Naive thymus-derived CD8-positive, alpha-beta T cell (primary cell): Measurements from ENCODE around the gene C19orf53. TPM values are rescaled to one million over a fixed set of nuclear protein-coding genes. Genes with fewer than 3 reads are reported as not detected.

ENCODE experiments used
- ATAC-seq, 2 donors: fragments of 150-1000 bp; cut with Tn5 transposase in 1 of 2; sonication (Bioruptor Pico), chemical (Tn5 transposase) in 1 of 2; 1 replicate in 1 of 2; 2 replicates in 1 of 2; pipeline ENCODE4 v1.10.0; 2021; ENCODE audit warnings: mild to moderate bottlenecking in 2 of 2, moderate library complexity in 2 of 2
- POLR2A ChIA-PET: fragments of 350-600 bp; sonication (Branson Sonifier 250); formaldehyde crosslinking; loops from one replicate; lab custom pipeline; 2021; ENCODE audit warnings: antibody characterized with exemption; lab: Charles Lee
- DNase-seq, 10 donors: peaks; one replicate each; pipeline versions ENCODE4 v3.0.0 to v3.0.0-alpha.2; 2020 to 2022
- H3K27ac Mint-ChIP-seq, 10 donors: one replicate each; pipeline ENCODE4 v1.8.0; 2020 to 2022; ENCODE audit warnings: mild to moderate bottlenecking in 10 of 10, mixed read lengths in 10 of 10, moderate library complexity in 4 of 10, inconsistent platforms in 1 of 10
- H3K27me3 Mint-ChIP-seq, 5 donors: one replicate each; pipeline ENCODE4 v1.8.0; 2021 to 2022; ENCODE audit warnings: mixed read lengths in 5 of 5
- H3K36me3 Mint-ChIP-seq, 3 donors: one replicate each; pipeline ENCODE4 v1.8.0; 2020 to 2022; ENCODE audit warnings: mixed read lengths in 3 of 3, mild to moderate bottlenecking in 2 of 3, inconsistent platforms in 1 of 3
- H3K4me1 Mint-ChIP-seq, 4 donors: one replicate each; pipeline ENCODE4 v1.8.0; 2021 to 2022; ENCODE audit warnings: mixed read lengths in 4 of 4
- H3K4me3 Mint-ChIP-seq, 10 donors: one replicate each; pipeline ENCODE4 v1.8.0; 2020 to 2022; ENCODE audit warnings: mild to moderate bottlenecking in 10 of 10, mixed read lengths in 10 of 10, moderate library complexity in 6 of 10, inconsistent platforms in 1 of 10
- H3K9me3 Mint-ChIP-seq, 9 donors: one replicate each; pipeline ENCODE4 v1.8.0; 2020 to 2022; ENCODE audit warnings: mixed read lengths in 9 of 9, mild to moderate bottlenecking in 3 of 9, inconsistent platforms in 1 of 9, moderate library complexity in 1 of 9
- polyA plus RNA-seq, 3 donors: library from polyadenylated mRNA; unstranded; fragments of 300-500 nt; fragmentation: Illumina TruSeq; gene quantifications; one replicate each; pipeline ENCODE4 v1.2.3, GENCODE V29; 2021
- total RNA-seq, 8 experiments: library from RNA in 2 of 8; stranded (reverse) in 2 of 8; gene quantifications; one replicate each; pipeline ENCODE4 v1.2.3 and lab custom pipeline; 2021 to 2026

Gene C19orf53
- total RNA-seq (10 to 100 TPM; 74.1 to 80.0 TPM), polyA plus RNA-seq (100 to 1,000 TPM; 248 to 324 (median 278) TPM), total RNA-seq (lab: John Stamatoyannopoulos, UW) (36.7 to 77.3 (median 54.2) reads per million in 6 experiments)

DNA sequence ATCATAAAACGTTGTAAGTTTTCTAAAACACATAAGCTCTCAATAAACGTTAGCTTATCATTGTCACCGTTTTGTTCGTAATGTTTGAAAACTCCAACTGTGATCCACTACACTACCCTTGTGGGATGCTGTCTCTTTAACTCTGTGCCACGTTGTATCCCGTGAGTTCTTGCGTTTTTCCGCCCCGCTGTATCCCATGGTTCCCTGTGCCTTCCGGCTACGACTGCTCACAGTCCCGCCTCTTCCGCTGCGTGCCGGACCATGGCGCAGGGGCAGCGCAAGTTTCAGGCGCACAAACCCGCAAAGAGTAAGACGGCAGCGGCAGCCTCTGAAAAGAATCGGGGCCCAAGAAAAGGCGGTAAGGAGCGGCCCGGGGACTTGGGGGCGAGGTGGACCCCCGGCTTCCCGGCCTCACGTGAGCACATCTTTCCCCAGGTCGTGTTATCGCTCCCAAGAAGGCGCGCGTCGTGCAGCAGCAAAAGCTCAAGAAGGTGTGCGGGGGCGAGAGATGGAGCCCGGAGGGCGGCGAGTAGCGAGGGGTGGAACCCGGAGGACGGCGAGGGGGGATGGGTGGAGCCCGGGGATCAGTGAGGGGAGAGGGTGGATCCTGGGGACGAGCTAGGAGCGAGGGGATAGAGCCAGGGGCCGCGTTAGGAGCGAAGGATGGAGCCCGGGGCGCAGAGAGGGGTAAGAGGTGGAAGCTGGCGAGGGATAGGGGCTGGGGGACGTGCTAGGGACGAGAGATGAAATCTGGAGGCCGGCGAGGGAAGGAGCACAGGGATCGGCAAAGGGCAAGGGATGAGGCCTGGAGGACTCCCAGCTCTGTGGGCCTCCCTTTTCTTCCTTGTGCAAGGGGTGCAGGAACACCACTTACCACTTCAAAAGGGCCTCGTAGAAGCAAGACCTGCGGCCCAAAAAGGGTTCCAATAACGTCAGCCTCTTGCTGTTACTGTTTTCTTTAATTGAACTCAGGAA, at the start of gene C19orf53:
C19orf53 (plus strand) TSS at position 240 of the 975 bp plus-strand sequence; CDS start at position 262, 22 bp downstream.
- POLR2A ChIA-PET: interaction anchor here (0.5 to 4.2 kb wide), 17 partner anchors 9 to 392 kb away, joined by 3 to 39 read pairs (median 6); partner anchors contain the start of genes MRI1 and ZSWIM4
- H3K36me3 Mint-ChIP-seq: peaks cover 0 to 64% (median 4%) of the 10 kb centered on the region in 3 donors
- DNase-seq: peak; percentile 73 to 93 (median 84)
- ATAC-seq: peak; percentile 89 to 91
- peaks cover 18 to 44% (median 30%) of the 10 kb centered on the region in 4 donors for H3K4me1 Mint-ChIP-seq
- H3K27me3 Mint-ChIP-seq: no peaks in the 10 kb centered on the region
- H3K9me3 Mint-ChIP-seq: no peaks in the 10 kb centered on the region
- peak within 1 kb of the TSS; percentile 96 to 100 (median 99) for H3K27ac Mint-ChIP-seq
- H3K4me3 Mint-ChIP-seq: peak within 1 kb of the TSS; percentile 98 to 100 (median 100)

DNA sequence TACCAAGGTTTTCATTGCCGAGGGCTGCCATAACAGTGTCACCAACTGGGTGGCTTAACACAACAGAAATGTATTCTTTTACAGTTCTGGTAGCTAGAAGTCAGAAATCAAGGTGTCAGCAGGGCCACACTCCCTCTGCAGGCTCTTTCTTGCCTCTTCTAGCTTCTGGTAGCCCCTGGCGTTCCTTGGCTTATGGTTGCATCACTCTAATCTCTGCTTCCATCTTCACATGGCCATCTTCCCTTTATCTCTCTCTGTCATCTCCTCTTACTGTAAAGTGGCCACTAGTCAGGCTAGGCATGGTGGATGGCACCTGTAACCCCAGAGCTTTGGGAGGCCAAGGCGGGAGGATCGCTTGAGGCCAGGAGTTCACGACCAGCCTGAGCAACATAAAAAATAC, 47.9 kb upstream of the C19orf53 start:
- ATAC-seq: no peak
- H3K4me3 Mint-ChIP-seq: no peak overlapping the region
- peaks cover 0 to 4% (median 0%) of the 10 kb centered on the region in 5 donors for H3K27me3 Mint-ChIP-seq
- H3K4me1 Mint-ChIP-seq: peaks cover 3 to 9% (median 7%) of the 10 kb centered on the region in 4 donors
- H3K27ac Mint-ChIP-seq: no peak overlapping the region
- no peaks in the 10 kb centered on the region for H3K9me3 Mint-ChIP-seq
- H3K36me3 Mint-ChIP-seq: no peaks in the 10 kb centered on the region
- POLR2A ChIA-PET: interaction anchor here (0.6 kb wide), 1 partner anchor 779 kb away, joined by 3 read pairs; no protein-coding TSS in a partner anchor
- DNase-seq: no peak

DNA sequence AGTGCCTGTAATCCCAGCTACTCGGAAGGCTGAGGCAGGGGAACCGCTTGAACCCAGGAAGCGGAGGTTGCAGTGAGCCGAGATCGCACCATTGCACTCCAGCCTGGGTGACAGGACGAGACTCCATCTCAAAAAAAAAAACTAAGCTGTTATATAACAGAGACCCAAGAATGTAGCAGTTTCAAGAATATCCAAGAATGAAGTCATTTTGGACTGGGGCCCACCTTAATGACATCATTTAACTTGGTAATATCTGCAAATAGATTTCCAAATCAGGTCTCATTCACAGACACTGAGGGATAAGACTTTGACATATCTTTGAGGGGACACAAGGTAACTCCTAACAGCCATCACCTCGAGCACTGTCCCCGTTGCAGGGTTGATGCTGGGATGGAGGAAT, 46.5 kb upstream of the C19orf53 start:
- ATAC-seq (no peak), DNase-seq (no peak)
- Mint-ChIP-seq H3K4me3 (no peak overlapping the region), H3K4me1 (peaks cover 4 to 19% (median 12%) of the 10 kb centered on the region in 4 donors), H3K27ac (no peak overlapping the region), H3K36me3 (no peaks in the 10 kb centered on the region), H3K9me3 (no peaks in the 10 kb centered on the region), H3K27me3 (peaks cover 0 to 4% (median 0%) of the 10 kb centered on the region in 5 donors)
- POLR2A ChIA-PET: no interaction called here

DNA sequence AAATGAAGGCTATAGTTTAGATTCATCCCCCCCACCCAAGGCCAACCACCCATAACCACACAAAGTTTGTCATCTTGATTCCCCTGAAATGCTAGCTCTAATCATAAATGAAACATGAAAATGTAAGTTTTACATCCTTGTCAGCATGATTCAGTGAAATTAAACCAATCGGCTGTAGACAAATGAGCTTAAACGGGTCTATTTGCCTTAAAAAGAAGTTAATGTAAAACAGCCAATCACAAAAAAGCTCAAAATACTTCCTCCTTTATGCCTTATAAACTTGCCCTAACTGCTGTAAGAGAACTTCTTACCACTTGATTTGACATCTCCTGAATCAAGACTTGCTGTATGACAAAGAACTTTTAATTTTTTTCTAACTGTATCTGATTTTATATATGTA, 44.4 kb upstream of the C19orf53 start:
- Mint-ChIP-seq H3K4me1 (peaks cover 4 to 21% (median 12%) of the 10 kb centered on the region in 4 donors), H3K27me3 (peaks cover 0 to 2% (median 0%) of the 10 kb centered on the region in 5 donors), H3K4me3 (peak overlapping the region in 2 of 10 donors; percentile 26 to 56), H3K27ac (no peak overlapping the region), H3K9me3 (no peaks in the 10 kb centered on the region), H3K36me3 (no peaks in the 10 kb centered on the region)
- no peak for ATAC-seq
- POLR2A ChIA-PET: interaction anchor here (2.4 kb wide), 1 partner anchor 18 kb away, joined by 9 read pairs; a partner anchor contains a TSS
- no peak for DNase-seq

DNA sequence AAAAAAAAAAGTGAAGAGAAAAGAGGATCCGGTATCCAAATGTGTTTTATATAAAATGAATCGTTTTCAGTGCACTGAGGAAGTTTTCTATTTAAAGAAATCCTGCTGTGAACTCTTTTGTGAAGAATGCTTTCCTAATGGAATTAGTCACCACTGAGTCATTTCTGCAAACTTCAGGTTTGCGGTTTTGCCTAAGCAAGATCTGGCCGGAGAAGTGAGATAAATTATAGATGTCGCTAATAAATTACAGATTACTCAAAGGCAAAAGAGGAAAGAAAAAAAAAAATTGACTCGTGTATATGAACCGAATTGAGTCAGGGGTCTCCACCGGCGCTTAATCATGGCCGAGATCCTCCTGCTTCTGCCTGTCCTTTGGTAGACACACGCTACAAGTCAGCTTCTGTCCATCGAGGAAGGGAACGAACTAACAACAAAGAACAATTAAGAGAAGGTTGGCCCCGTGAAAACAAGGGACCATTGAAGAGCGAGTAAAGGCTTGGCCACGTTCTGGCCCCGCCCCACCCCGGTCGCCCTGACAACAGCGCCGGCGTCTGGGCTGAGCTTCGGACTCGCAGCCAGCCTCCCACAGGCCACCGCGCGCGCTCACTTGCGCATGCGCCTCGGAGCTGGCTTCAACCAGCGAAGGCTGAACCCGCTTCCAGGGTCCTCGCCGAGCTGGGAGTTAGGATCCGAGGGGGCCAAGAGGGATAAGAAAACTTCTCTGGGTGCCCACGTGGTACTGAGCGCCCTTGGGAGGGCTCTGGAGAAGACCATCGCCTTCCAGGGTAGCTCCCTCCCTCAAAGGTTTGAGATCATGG, 42.9 kb upstream of the C19orf53 start:
- POLR2A ChIA-PET: interaction anchor here (0.6 to 2.5 kb wide), 5 partner anchors 17 to 585 kb away, joined by 3 to 11 read pairs (median 4); partner anchors contain the start of gene MRI1
- Mint-ChIP-seq H3K27ac (peak overlapping the region; percentile 83 to 96 (median 90)), H3K4me3 (peak overlapping the region; percentile 83 to 96 (median 92))

DNA sequence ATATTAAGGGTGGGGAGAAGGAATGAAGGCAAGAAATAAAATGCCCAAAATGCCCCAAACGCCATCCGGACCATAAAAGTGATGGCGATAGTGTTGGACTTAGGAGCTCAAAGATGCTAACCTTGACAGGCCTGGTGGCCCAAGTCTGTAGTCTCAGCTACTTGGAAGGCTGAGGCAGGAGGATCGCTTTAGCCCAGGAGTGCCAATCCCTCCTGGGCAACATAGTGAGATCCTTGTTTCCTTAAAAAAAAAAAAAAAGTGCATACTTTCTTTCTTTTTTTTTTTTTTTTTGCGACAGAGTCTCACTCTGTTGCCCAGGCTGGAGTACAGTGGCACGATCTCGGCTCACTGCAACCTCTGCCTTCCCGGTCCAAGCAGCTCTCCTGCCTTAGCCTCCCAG, 41.9 kb upstream of the C19orf53 start:
- no peak for DNase-seq
- H3K9me3 Mint-ChIP-seq: no peaks in the 10 kb centered on the region
- peak overlapping the region; percentile 83 to 96 (median 92) for H3K4me3 Mint-ChIP-seq
- no peak for ATAC-seq
- no peaks in the 10 kb centered on the region for H3K36me3 Mint-ChIP-seq
- H3K27ac Mint-ChIP-seq: peak overlapping the region in 5 of 10 donors; percentile 26 to 89 (median 71)
- POLR2A ChIA-PET: interaction anchor here (1.2 to 2.5 kb wide), 3 partner anchors 16 to 131 kb away, joined by 4 to 11 read pairs (median 4); partner anchors contain the start of gene MRI1
- no peaks in the 10 kb centered on the region for H3K27me3 Mint-ChIP-seq
- H3K4me1 Mint-ChIP-seq: peaks cover 4 to 21% (median 12%) of the 10 kb centered on the region in 4 donors

More for the DNA sequence above, 42.9 kb upstream of the C19orf53 start:
- H3K9me3 Mint-ChIP-seq: no peaks in the 10 kb centered on the region
- peak; percentile 87 to 96 (median 92) for DNase-seq
- H3K4me1 Mint-ChIP-seq: peaks cover 4 to 21% (median 12%) of the 10 kb centered on the region in 4 donors
- no peaks in the 10 kb centered on the region for H3K27me3 Mint-ChIP-seq
- peak; percentile 100 for ATAC-seq
- H3K36me3 Mint-ChIP-seq: no peaks in the 10 kb centered on the region

DNA sequence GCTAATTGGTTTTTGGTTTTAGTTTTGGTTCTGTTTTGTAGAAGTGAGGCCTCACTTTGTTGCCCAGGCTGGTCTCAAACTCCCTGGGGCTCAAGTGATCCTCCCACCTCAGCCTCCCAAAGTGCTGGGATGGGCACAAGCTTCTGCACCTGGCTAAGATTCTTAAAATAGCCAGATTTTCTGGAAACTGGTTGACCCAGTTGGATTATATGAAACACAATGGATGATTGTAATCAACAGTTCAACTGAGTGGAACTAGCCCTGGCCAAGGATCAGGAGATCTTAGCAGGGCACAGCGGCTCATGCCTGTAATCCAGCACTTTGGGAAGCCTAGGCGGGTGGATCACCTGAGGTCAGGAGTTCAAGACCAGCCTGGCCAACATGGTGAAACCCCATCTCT, 39.5 kb upstream of the C19orf53 start:
- POLR2A ChIA-PET: interaction anchor here (0.6 to 1.7 kb wide), 5 partner anchors 13 to 1736 kb away, joined by 3 to 6 read pairs (median 5); a partner anchor contains a TSS
- H3K9me3 Mint-ChIP-seq: no peaks in the 10 kb centered on the region
- peaks cover 0 to 3% (median 0%) of the 10 kb centered on the region in 3 donors for H3K36me3 Mint-ChIP-seq
- DNase-seq: no peak
- ATAC-seq: no peak
- H3K27ac Mint-ChIP-seq: no peak overlapping the region
- no peaks in the 10 kb centered on the region for H3K27me3 Mint-ChIP-seq
- peaks cover 4 to 20% (median 12%) of the 10 kb centered on the region in 4 donors for H3K4me1 Mint-ChIP-seq
- no peak overlapping the region for H3K4me3 Mint-ChIP-seq

DNA sequence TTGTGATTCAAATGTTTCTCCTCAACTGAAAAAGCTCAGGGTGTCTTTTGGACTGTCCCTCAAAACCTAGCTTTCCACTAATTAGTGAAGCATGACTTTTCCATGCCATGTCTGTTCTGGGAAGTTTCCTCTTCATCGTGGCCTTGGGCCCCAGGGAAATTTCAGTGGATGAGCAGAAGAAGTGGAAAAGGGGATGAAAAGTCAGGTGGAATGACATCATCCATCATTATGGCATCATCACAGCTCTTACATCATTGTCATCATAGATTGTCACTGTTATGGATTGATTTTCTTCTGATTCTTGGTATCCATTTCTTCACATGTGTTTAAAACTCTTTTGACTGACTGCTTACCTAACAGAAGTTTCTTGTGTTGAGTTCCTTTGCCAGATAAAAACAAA, 36.2 kb upstream of the C19orf53 start:
- DNase-seq (no peak), ATAC-seq (no peak)
- Mint-ChIP-seq H3K4me3 (no peak overlapping the region), H3K4me1 (peaks cover 0 to 3% (median under 1%) of the 10 kb centered on the region in 4 donors), H3K36me3 (peaks cover 0 to 6% (median 3%) of the 10 kb centered on the region in 3 donors), H3K27me3 (no peaks in the 10 kb centered on the region), H3K9me3 (no peaks in the 10 kb centered on the region), H3K27ac (no peak overlapping the region)
- POLR2A ChIA-PET: interaction anchor here (1.1 kb wide), 1 partner anchor 10 kb away, joined by 4 read pairs; a partner anchor contains a TSS

DNA sequence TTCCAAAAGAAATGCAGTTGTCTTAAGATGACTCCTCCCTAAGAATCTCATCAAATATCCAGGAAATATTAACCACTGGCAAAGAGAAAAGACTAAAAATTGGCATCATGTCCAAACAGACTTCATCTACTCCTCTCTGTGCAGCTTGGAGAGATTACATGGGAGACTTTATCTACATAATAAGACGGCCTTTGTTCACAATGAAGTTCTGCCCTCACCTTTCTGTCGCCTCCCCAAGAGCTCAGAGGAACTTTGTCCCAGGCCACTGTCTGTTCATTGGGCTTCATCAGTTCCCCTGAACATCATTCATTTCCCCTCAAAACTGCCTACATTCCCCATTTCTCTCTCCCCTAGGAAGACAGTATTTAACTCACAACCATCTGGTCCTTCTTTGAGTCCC, 32.4 kb upstream of the C19orf53 start:
- Mint-ChIP-seq H3K4me1 (peaks cover 0 to 3% (median 2%) of the 10 kb centered on the region in 4 donors), H3K36me3 (peaks cover 0 to 6% (median 3%) of the 10 kb centered on the region in 3 donors), H3K4me3 (no peak overlapping the region), H3K9me3 (no peaks in the 10 kb centered on the region), H3K27ac (peak overlapping the region in 2 of 10 donors; percentile 19 to 28), H3K27me3 (no peaks in the 10 kb centered on the region)
- ATAC-seq (no peak), DNase-seq (no peak)
- POLR2A ChIA-PET: interaction anchor here (0.6 to 0.7 kb wide), 4 partner anchors 13 to 123 kb away, joined by 4 to 7 read pairs (median 4); no protein-coding TSS in a partner anchor

DNA sequence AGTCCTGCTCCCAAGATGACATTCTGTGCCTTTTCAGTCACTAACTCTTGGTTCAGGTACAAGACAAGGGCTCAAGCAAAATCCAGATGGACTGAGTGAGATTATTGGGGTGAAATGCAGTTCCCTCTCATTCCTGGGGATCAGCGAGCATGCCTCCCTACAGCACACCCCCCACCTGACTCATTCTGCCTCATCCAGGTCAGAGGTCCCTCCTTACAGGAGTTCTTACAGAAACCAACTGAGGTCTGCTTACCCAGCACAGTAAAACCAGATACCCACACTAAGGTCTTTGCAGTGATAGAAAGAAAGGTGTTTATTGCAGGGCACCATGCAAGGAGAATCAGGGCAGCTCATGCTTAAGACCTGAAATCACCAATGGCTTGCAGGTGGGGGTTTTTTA, 31.5 kb upstream of the C19orf53 start:
- POLR2A ChIA-PET: no interaction called here
- ATAC-seq (no peak), DNase-seq (no peak)
- Mint-ChIP-seq H3K36me3 (peaks cover 0 to 6% (median 3%) of the 10 kb centered on the region in 3 donors), H3K4me1 (peaks cover 0 to 9% (median 4%) of the 10 kb centered on the region in 4 donors), H3K9me3 (no peaks in the 10 kb centered on the region), H3K27me3 (no peaks in the 10 kb centered on the region), H3K4me3 (no peak overlapping the region), H3K27ac (peak overlapping the region in 1 of 10 donors; percentile 66)

DNA sequence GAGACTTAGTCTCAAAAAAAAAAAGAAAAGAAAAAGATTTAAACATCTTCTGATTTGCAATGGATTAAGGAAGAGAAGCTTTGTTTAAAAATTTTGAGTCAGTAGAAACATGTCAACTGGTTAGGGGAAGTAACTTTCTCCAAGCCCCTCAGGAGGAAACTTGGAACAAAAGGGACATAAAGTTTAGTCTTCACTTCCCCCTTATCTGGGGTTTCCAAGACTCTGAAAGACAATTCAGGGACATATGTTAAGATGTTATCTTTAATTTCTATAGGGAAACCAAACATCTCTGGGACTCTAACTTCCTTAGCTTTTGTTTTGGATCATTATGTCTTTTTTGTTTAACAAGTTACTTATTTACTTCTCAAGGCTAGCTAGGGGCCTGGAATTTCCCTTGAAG, 30.1 kb upstream of the C19orf53 start:
- H3K27ac Mint-ChIP-seq: no peak overlapping the region
- POLR2A ChIA-PET: no interaction called here
- ATAC-seq (no peak), DNase-seq (no peak)
- H3K4me3 Mint-ChIP-seq: no peak overlapping the region
- no peaks in the 10 kb centered on the region for H3K27me3 Mint-ChIP-seq
- H3K9me3 Mint-ChIP-seq: no peaks in the 10 kb centered on the region
- H3K36me3 Mint-ChIP-seq: peaks cover 0 to 3% (median 3%) of the 10 kb centered on the region in 3 donors
- H3K4me1 Mint-ChIP-seq: peaks cover 6 to 20% (median 14%) of the 10 kb centered on the region in 4 donors
